Fibroblast of pulmonary artery (primary cell): ENCODE data around the gene TFPI.
A peak's percentile ranks its signal among the peaks of the same experiment; 100 is the strongest.

ENCODE experiments used
- DNase-seq: peaks from one replicate; pipeline ENCODE4 v3.0.0-alpha.2; 2010; ENCODE audit warnings: low read depth
- H3K4me3 ChIP-seq: replicated peaks from 2 replicates; pipeline ENCODE4 v1.5.1; 2011; ENCODE audit warnings: low read depth, mild to moderate bottlenecking, control low read depth, low read length, moderate library complexity
- TF ChIP-seq, protein P1 (sequence below): IDR thresholded peaks from 2 replicates; pipeline ENCODE4 v1.5.1; 2011; ENCODE audit warnings: mild to moderate bottlenecking, control low read depth, low read length, inconsistent platforms; ENCODE audit errors: missing control alignments

Gene TFPI

GRCh38 chr2:187554011-187554703, at the start of gene TFPI:
TFPI (minus strand) TSS chr2:187554435; CDS start chr2:187503768, 50,667 bp downstream.
- TF ChIP-seq, protein P1, sequence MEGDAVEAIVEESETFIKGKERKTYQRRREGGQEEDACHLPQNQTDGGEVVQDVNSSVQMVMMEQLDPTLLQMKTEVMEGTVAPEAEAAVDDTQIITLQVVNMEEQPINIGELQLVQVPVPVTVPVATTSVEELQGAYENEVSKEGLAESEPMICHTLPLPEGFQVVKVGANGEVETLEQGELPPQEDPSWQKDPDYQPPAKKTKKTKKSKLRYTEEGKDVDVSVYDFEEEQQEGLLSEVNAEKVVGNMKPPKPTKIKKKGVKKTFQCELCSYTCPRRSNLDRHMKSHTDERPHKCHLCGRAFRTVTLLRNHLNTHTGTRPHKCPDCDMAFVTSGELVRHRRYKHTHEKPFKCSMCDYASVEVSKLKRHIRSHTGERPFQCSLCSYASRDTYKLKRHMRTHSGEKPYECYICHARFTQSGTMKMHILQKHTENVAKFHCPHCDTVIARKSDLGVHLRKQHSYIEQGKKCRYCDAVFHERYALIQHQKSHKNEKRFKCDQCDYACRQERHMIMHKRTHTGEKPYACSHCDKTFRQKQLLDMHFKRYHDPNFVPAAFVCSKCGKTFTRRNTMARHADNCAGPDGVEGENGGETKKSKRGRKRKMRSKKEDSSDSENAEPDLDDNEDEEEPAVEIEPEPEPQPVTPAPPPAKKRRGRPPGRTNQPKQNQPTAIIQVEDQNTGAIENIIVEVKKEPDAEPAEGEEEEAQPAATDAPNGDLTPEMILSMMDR, result no peak
- DNase-seq, result peak; percentile 84

DNA sequence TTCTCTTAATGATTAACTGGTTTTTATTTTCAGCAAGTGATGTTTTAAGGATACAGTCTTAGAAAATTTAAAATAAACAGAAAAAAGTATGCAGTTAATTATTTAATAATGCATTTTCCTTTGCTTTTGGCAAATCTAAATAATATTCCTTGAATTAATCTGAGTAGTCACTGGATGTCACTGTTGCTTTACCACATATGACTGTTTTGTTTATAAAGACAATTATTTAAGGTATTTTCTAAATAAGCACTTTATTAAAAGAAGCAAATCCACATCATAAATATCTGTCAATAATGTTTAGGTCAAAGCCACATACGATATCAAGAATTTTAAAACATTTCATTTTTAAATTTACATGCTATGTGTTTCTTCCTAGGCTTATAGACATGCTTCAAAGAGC, 40.6 kb upstream of the TFPI start:
- no peak overlapping the region for H3K4me3 ChIP-seq
- TF ChIP-seq, protein P1, result peak; percentile 8
- peak; percentile 43 for DNase-seq

More at GRCh38 chr2:187554011-187554703, at the start of gene TFPI:
- H3K4me3 ChIP-seq, result peak within 1 kb of the TSS; percentile 72

- DNase-seq, result no peak
- TF ChIP-seq, protein P1, result no peak
- no peak overlapping the region for H3K4me3 ChIP-seq
These were observed 39.5 kb upstream of the TFPI start for GRCh38 chr2:187593697-187594096.

- no peak for DNase-seq
- TF ChIP-seq, protein P1, result no peak
- no peak overlapping the region for H3K4me3 ChIP-seq
These were observed 38.9 kb upstream of the TFPI start for GRCh38 chr2:187593098-187593497.

GRCh38 chr2:187590175-187590574, 35.9 kb upstream of the TFPI start:
- no peak overlapping the region for H3K4me3 ChIP-seq
- no peak for DNase-seq
- TF ChIP-seq, protein P1, result no peak

GRCh38 chr2:187586011-187586641, 31.9 kb upstream of the TFPI start:
- DNase-seq, result peak; percentile 95

More at GRCh38 chr2:187586011-187586641, 31.9 kb upstream of the TFPI start:
- H3K4me3 ChIP-seq, result no peak overlapping the region
- TF ChIP-seq, protein P1, result no peak
